ENCODE data around the gene PNLIP.

PNLIP gene

DNA sequence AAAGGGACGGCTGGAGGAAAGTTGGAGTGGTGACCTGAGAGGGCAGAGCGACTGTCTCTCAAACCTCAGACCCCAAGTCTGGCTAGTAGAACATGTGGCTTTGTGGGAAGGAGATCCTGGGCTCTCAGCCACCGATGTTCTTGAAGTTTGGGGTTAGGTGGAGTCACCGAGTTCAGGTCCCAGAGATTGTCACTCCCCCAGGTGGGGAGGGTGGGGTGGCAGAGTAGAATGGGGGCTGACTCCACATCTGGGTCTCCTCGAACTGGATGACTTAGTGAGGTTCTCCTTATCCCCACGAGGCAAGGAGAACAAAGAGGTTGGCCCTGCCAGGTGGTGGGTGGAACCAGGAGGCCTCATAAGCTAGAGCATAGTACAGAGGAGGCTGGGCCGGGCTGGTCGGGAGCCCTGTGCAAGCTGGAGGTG, 60.3 kb downstream of the PNLIP start:
- no peaks in the 10 kb centered on the region for H3F3A ChIP-seq (ENCODE audit: low read depth)
- no peaks in the 10 kb centered on the region for H3K9me3 ChIP-seq (ENCODE audit: insufficient read depth, low read depth, low read length)
- H3K9ac ChIP-seq (ENCODE audit: low read depth, low read length, poor library complexity, severe bottlenecking): no peak overlapping the region
- no peaks in the 10 kb centered on the region for H3K36me3 ChIP-seq (ENCODE audit: insufficient read depth, low read length)
- H3K4me3 ChIP-seq (ENCODE audit: low read length, poor library complexity, severe bottlenecking): no peak overlapping the region
- H3K9me2 ChIP-seq (replicated peaks; ENCODE audit: low read depth, low read length): no peaks in the 10 kb centered on the region
- no peaks in the 10 kb centered on the region for H3K4me1 ChIP-seq (ENCODE audit: insufficient read depth, low read length, poor library complexity, severe bottlenecking)
- no peaks in the 10 kb centered on the region for H3K27me3 ChIP-seq (ENCODE audit: insufficient read depth, low read length, poor library complexity, severe bottlenecking)
- H4K20me1 ChIP-seq (ENCODE audit: insufficient read depth, low read length, poor library complexity, severe bottlenecking): no peaks in the 10 kb centered on the region
- TF ChIP-seq EZH2phosphoT487 (IDR thresholded peaks at IDR 0.05; ENCODE audit: borderline replicate concordance): no peak
- TF ChIP-seq, protein P1, sequence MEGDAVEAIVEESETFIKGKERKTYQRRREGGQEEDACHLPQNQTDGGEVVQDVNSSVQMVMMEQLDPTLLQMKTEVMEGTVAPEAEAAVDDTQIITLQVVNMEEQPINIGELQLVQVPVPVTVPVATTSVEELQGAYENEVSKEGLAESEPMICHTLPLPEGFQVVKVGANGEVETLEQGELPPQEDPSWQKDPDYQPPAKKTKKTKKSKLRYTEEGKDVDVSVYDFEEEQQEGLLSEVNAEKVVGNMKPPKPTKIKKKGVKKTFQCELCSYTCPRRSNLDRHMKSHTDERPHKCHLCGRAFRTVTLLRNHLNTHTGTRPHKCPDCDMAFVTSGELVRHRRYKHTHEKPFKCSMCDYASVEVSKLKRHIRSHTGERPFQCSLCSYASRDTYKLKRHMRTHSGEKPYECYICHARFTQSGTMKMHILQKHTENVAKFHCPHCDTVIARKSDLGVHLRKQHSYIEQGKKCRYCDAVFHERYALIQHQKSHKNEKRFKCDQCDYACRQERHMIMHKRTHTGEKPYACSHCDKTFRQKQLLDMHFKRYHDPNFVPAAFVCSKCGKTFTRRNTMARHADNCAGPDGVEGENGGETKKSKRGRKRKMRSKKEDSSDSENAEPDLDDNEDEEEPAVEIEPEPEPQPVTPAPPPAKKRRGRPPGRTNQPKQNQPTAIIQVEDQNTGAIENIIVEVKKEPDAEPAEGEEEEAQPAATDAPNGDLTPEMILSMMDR (conservative IDR thresholded peaks at IDR 0.05; ENCODE audit: low read length): no peak
- no peak overlapping the region for H2AFZ ChIP-seq (ENCODE audit: low read length)
- H3K4me2 ChIP-seq (ENCODE audit: low read depth, low read length, poor library complexity, severe bottlenecking): no peak overlapping the region
- no peaks in the 10 kb centered on the region for H3K79me2 ChIP-seq (ENCODE audit: insufficient read depth, low read length)

DNA sequence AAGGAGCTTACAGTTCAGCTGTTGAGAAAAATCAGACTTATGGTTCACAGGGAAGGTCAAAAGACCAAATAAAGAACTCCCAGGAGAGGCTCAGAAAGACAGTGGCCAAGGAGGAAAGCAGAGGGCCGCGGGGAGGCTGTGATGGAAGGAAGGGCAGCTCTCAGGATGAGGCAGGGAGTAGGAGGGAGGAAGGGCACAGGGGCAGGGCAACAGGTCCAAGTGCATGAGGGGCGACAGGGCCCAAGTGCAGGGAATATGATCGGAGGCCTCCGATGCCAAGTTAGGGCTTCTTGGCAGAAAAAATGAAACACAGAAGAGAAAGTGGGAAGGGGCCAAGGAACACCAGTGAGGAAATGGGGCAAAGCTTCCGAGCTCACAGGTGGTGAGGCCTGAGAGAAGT, 61.6 kb downstream of the PNLIP start:
- H3K79me2 ChIP-seq (ENCODE audit: insufficient read depth, low read length): no peaks in the 10 kb centered on the region
- H3K4me3 ChIP-seq (ENCODE audit: low read length, poor library complexity, severe bottlenecking): no peak overlapping the region
- H3K27me3 ChIP-seq (ENCODE audit: insufficient read depth, low read length, poor library complexity, severe bottlenecking): no peaks in the 10 kb centered on the region
- no peaks in the 10 kb centered on the region for H3K36me3 ChIP-seq (ENCODE audit: insufficient read depth, low read length)
- no peaks in the 10 kb centered on the region for H3K9me2 ChIP-seq (replicated peaks; ENCODE audit: low read depth, low read length)
- H2AFZ ChIP-seq (ENCODE audit: low read length): no peak overlapping the region
- no peak overlapping the region for H3K4me2 ChIP-seq (ENCODE audit: low read depth, low read length, poor library complexity, severe bottlenecking)
- no peaks in the 10 kb centered on the region for H3K9me3 ChIP-seq (ENCODE audit: insufficient read depth, low read depth, low read length)
- no peaks in the 10 kb centered on the region for H3K4me1 ChIP-seq (ENCODE audit: insufficient read depth, low read length, poor library complexity, severe bottlenecking)
- no peak overlapping the region for H3K9ac ChIP-seq (ENCODE audit: low read depth, low read length, poor library complexity, severe bottlenecking)
- H4K20me1 ChIP-seq (ENCODE audit: insufficient read depth, low read length, poor library complexity, severe bottlenecking): no peaks in the 10 kb centered on the region
- no peak for TF ChIP-seq EZH2phosphoT487 (IDR thresholded peaks at IDR 0.05; ENCODE audit: borderline replicate concordance)
- TF ChIP-seq, protein P1 (conservative IDR thresholded peaks at IDR 0.05; ENCODE audit: low read length): no peak
- H3F3A ChIP-seq (ENCODE audit: low read depth): no peaks in the 10 kb centered on the region

DNA sequence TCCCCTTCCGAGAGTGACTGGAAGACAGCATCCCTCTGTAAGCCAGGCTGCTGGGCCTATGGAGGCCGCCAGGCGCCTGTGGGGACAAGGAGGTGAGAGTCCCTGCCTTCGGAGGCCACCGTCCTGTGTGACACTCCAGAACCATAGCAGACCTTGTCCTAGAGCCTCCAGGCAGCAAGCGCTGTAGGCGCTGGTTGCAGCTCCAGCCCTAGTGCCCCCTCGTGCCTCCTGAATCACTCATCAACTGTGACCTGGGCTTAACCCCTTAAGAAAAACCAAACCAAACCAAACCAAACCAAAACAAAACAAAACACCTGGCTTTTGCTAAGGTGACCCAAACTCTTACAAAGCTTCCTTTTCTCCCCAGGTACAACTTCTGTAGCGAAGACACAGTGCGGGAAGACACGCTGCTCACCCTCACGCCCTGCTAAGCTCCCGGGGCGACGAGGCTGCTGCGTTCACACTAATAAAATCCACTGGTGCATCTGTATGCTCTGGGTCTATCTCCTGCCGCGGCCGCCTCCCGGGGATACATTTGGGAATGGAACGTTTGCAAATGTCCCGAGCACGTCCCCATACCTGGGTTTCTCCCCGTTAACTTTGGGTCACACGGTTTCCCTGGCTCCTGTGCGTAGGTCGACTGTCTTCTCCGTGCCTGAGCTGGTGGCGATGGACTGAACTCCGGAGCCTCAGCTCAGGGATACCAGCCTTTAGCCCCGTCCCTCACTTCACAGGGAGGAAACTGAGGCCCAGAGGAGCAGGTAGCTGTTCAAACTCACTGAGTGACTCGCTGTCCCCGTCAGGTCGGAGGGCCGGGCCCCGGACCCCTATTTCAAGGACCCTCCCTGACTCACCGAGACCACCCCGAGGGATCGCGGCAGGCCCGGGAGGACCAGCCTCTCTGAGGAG, 63.2 kb downstream of the PNLIP start:
- Histone ChIP-seq H3F3A (ENCODE audit: low read depth) (no peaks in the 10 kb centered on the region), H3K79me2 (ENCODE audit: insufficient read depth, low read length) (no peaks in the 10 kb centered on the region), H3K9ac (ENCODE audit: low read depth, low read length, poor library complexity, severe bottlenecking) (no peak overlapping the region), H3K9me2 (replicated peaks; ENCODE audit: low read depth, low read length) (no peaks in the 10 kb centered on the region), H3K4me3 (ENCODE audit: low read length, poor library complexity, severe bottlenecking) (no peak overlapping the region), H3K4me2 (ENCODE audit: low read depth, low read length, poor library complexity, severe bottlenecking) (no peak overlapping the region), H3K9me3 (ENCODE audit: insufficient read depth, low read depth, low read length) (no peaks in the 10 kb centered on the region), H4K20me1 (ENCODE audit: insufficient read depth, low read length, poor library complexity, severe bottlenecking) (no peaks in the 10 kb centered on the region), H3K27me3 (ENCODE audit: insufficient read depth, low read length, poor library complexity, severe bottlenecking) (no peaks in the 10 kb centered on the region), H3K4me1 (ENCODE audit: insufficient read depth, low read length, poor library complexity, severe bottlenecking) (no peaks in the 10 kb centered on the region), H3K36me3 (ENCODE audit: insufficient read depth, low read length) (no peaks in the 10 kb centered on the region), H2AFZ (ENCODE audit: low read length) (no peak overlapping the region)
- no peak for TF ChIP-seq EZH2phosphoT487 (IDR thresholded peaks at IDR 0.05; ENCODE audit: borderline replicate concordance)
- TF ChIP-seq, protein P1 (conservative IDR thresholded peaks at IDR 0.05; ENCODE audit: low read length): no peak

All from Loucy (cell line).